ENCODE results near the gene CTNNB1. TPM values are rescaled to one million over a fixed set of nuclear protein-coding genes. Genes with fewer than 3 reads are reported as not detected.

Gene CTNNB1
- total RNA-seq, 2 experiments from 2014 or later = 157 to 201 TPM

GRCh38 chr3:41236228-41236627 lies 36.9 kb downstream of the CTNNB1 start:
- H4K20me1 ChIP-seq (ENCODE audit: insufficient read depth, low read length) = no peaks in the 10 kb centered on the region
- DNase-seq (ENCODE audit: low spot score) = no peak
- no peaks in the 10 kb centered on the region for H3K9me2 ChIP-seq (ENCODE audit: insufficient read depth, low read length)
- no peak overlapping the region for H3K4me2 ChIP-seq (ENCODE audit: low read length)
- CTCF ChIA-PET (ENCODE audit: unreplicated experiment) = no interaction called here
- H3K4me3 ChIP-seq (ENCODE audit: low read depth, low read length, poor library complexity, severe bottlenecking) = no peak overlapping the region
- H3K4me1 ChIP-seq (ENCODE audit: insufficient read depth, low read length, poor library complexity, severe bottlenecking) = no peaks in the 10 kb centered on the region
- no peaks in the 10 kb centered on the region for H3K79me2 ChIP-seq (ENCODE audit: insufficient read depth, low read depth, low read length)
- POLR2A ChIA-PET = interaction anchor here (0.5 to 3.4 kb wide), 5 partner anchors 9 to 740 kb away, joined by 3 to 7 read pairs (median 4); no protein-coding TSS in a partner anchor
- no peaks in the 10 kb centered on the region for H3K9me3 ChIP-seq (ENCODE audit: low read length)
- no peak overlapping the region for H2AFZ ChIP-seq (ENCODE audit: low read length)
- peaks cover 99% of the 10 kb centered on the region for H3K36me3 ChIP-seq (ENCODE audit: insufficient read depth, low read length)
- intact Hi-C loops (cut with micrococcal nuclease; ENCODE audit: unreplicated experiment) = no loop called here
- TF ChIP-seq EZH2phosphoT487 (IDR thresholded peaks at IDR 0.05; ENCODE audit: borderline replicate concordance, low read depth, low read length) (no peak), CTCF (conservative IDR thresholded peaks at IDR 0.05; ENCODE audit: low read length) (no peak)
- H3K27ac ChIP-seq (ENCODE audit: low read depth, low read length, poor library complexity, severe bottlenecking) = no peak overlapping the region
- no TSS peak for BruUV-seq (replicated peaks)

- Histone ChIP-seq H3K4me3 (ENCODE audit: low read depth, low read length, poor library complexity, severe bottlenecking) (no peak overlapping the region), H4K20me1 (ENCODE audit: insufficient read depth, low read length) (no peaks in the 10 kb centered on the region), H3K4me2 (ENCODE audit: low read length) (no peak overlapping the region), H3K9me3 (ENCODE audit: low read length) (no peaks in the 10 kb centered on the region), H3K27ac (ENCODE audit: low read depth, low read length, poor library complexity, severe bottlenecking) (no peak overlapping the region), H3K9me2 (ENCODE audit: insufficient read depth, low read length) (no peaks in the 10 kb centered on the region), H3K79me2 (ENCODE audit: insufficient read depth, low read depth, low read length) (no peaks in the 10 kb centered on the region), H2AFZ (ENCODE audit: low read length) (no peak overlapping the region), H3K4me1 (ENCODE audit: insufficient read depth, low read length, poor library complexity, severe bottlenecking) (no peaks in the 10 kb centered on the region), H3K36me3 (ENCODE audit: insufficient read depth, low read length) (peaks cover 95% of the 10 kb centered on the region)
- POLR2A ChIA-PET = interaction anchor here (0.7 to 1.5 kb wide), 2 partner anchors 10 to 435 kb away, joined by 3 to 6 read pairs; no protein-coding TSS in a partner anchor
- TF ChIP-seq CTCF (conservative IDR thresholded peaks at IDR 0.05; ENCODE audit: low read length) (no peak), EZH2phosphoT487 (IDR thresholded peaks at IDR 0.05; ENCODE audit: borderline replicate concordance, low read depth, low read length) (no peak)
- CTCF ChIA-PET (ENCODE audit: unreplicated experiment) = no interaction called here
- DNase-seq (ENCODE audit: low spot score) = no peak
- no TSS peak for BruUV-seq (replicated peaks)
- intact Hi-C loops (cut with micrococcal nuclease; ENCODE audit: unreplicated experiment) = no loop called here
These were observed 38.6 kb downstream of the CTNNB1 start for GRCh38 chr3:41237907-41238306.

- intact Hi-C loops (cut with micrococcal nuclease; ENCODE audit: unreplicated experiment) = no loop called here
- H3K9me2 ChIP-seq (ENCODE audit: insufficient read depth, low read length) = no peaks in the 10 kb centered on the region
- H3K4me1 ChIP-seq (ENCODE audit: insufficient read depth, low read length, poor library complexity, severe bottlenecking) = no peaks in the 10 kb centered on the region
- ChIA-PET CTCF (ENCODE audit: unreplicated experiment) (interaction anchor here (0.6 kb wide), 1 partner anchor 99 kb away, joined by 3 read pairs; no protein-coding TSS in a partner anchor), POLR2A (interaction anchor here (0.6 to 0.9 kb wide), 8 partner anchors 10 to 785 kb away, joined by 3 to 5 read pairs (median 3); no protein-coding TSS in a partner anchor)
- TF ChIP-seq EZH2phosphoT487 (IDR thresholded peaks at IDR 0.05; ENCODE audit: borderline replicate concordance, low read depth, low read length) = no peak
- no TSS peak for BruUV-seq (replicated peaks)
- H3K9me3 ChIP-seq (ENCODE audit: low read length) = no peaks in the 10 kb centered on the region
- H3K79me2 ChIP-seq (ENCODE audit: insufficient read depth, low read depth, low read length) = no peaks in the 10 kb centered on the region
- no peaks in the 10 kb centered on the region; the same call in 1 of the 2 replicates for H4K20me1 ChIP-seq (ENCODE audit: insufficient read depth, low read length)
- no peak overlapping the region for H3K4me2 ChIP-seq (ENCODE audit: low read length)
- peaks cover 78% of the 10 kb centered on the region for H3K36me3 ChIP-seq (ENCODE audit: insufficient read depth, low read length)
- DNase-seq (ENCODE audit: low spot score) = no peak
- no peak overlapping the region for H2AFZ ChIP-seq (ENCODE audit: low read length)
- no peak overlapping the region for H3K27ac ChIP-seq (ENCODE audit: low read depth, low read length, poor library complexity, severe bottlenecking)
- no peak overlapping the region for H3K4me3 ChIP-seq (ENCODE audit: low read depth, low read length, poor library complexity, severe bottlenecking)
These were observed 40.3 kb downstream of the CTNNB1 start for GRCh38 chr3:41239587-41239986.

Data from OCI-LY7 (cell line).